Mesenchymal stem cell (in vitro differentiated cells and primary cell): ENCODE results near the gene HPGDS.

ENCODE experiments used
- DNase-seq: peaks from one replicate; pipeline ENCODE4 v3.0.0-alpha.2; 2013
- H2AFZ ChIP-seq: one replicate; pipeline ENCODE4 v1.6.1; 2013; ENCODE audit warnings: low read depth, mild to moderate bottlenecking, control low read depth, inconsistent platforms, low read length, moderate library complexity
- H2AK5ac ChIP-seq: 2 replicates; pipeline ENCODE4 v1.6.1; 2013; ENCODE audit warnings: low read length, moderate library complexity, mild to moderate bottlenecking, inconsistent platforms; ENCODE audit not compliant: severe bottlenecking
- H2BK120ac ChIP-seq: one replicate; pipeline ENCODE4 v1.6.1; 2013; ENCODE audit warnings: low read depth, mild to moderate bottlenecking, inconsistent platforms, low read length, moderate library complexity
- H2BK12ac ChIP-seq, 2 experiments: one replicate each; pipeline ENCODE4 v1.6.1; 2013; ENCODE audit warnings: inconsistent platforms in 2 of 2, low read length in 2 of 2, mild to moderate bottlenecking in 2 of 2, moderate library complexity in 2 of 2, control low read depth in 1 of 2
- H2BK15ac ChIP-seq: one replicate; pipeline ENCODE4 v1.6.1; 2013; ENCODE audit warnings: mild to moderate bottlenecking, low read depth, inconsistent platforms; ENCODE audit not compliant: poor library complexity, severe bottlenecking
- H2BK5ac ChIP-seq: 2 replicates; pipeline ENCODE4 v1.6.1; 2013; ENCODE audit warnings: low read depth, mild to moderate bottlenecking, low read length, control low read depth, inconsistent platforms; ENCODE audit not compliant: poor library complexity, severe bottlenecking
- H3K14ac ChIP-seq, 2 experiments: one replicate each; pipeline ENCODE4 v1.6.1; 2013; ENCODE audit warnings: inconsistent platforms in 2 of 2, low read length in 2 of 2, control low read depth in 1 of 2, mild to moderate bottlenecking in 1 of 2, moderate library complexity in 1 of 2
- H3K18ac ChIP-seq, 2 experiments: one replicate each; pipeline ENCODE4 v1.6.1; 2013; ENCODE audit warnings: inconsistent platforms in 2 of 2, low read length in 2 of 2, control low read depth in 1 of 2, low read depth in 1 of 2, mild to moderate bottlenecking in 1 of 2
- H3K23ac ChIP-seq, 2 experiments: one replicate each; pipeline ENCODE4 v1.6.1; 2013; ENCODE audit warnings: inconsistent platforms in 2 of 2, low read length in 2 of 2, mild to moderate bottlenecking in 2 of 2, moderate library complexity in 2 of 2, control low read depth in 1 of 2
- H3K27ac ChIP-seq: 2 replicates; pipeline ENCODE4 v1.5.1; 2013; ENCODE audit warnings: mild to moderate bottlenecking, moderate library complexity, low read length, control low read depth, inconsistent platforms; ENCODE audit not compliant: poor library complexity, severe bottlenecking
- H3K27me3 ChIP-seq, 2 experiments: 2 replicates each; pipeline versions ENCODE4 v1.6.1 to v1.7.0; 2013; ENCODE audit warnings: low read length in 2 of 2, mild to moderate bottlenecking in 2 of 2, moderate library complexity in 2 of 2, control low read depth in 1 of 2, inconsistent platforms in 1 of 2; ENCODE audit not compliant: control insufficient read depth in 1 of 2, insufficient read depth in 1 of 2
- H3K36me3 ChIP-seq, 2 experiments: 2 replicates each; pipeline versions ENCODE4 v1.6.1 to v1.7.0; 2013; ENCODE audit warnings: low read length in 2 of 2, control low read depth in 1 of 2, inconsistent platforms in 1 of 2, low read depth in 1 of 2, mild to moderate bottlenecking in 1 of 2; ENCODE audit not compliant: insufficient read depth in 2 of 2, control insufficient read depth in 1 of 2
- H3K4ac ChIP-seq, 2 experiments: one replicate each; pipeline ENCODE4 v1.6.1; 2013; ENCODE audit warnings: inconsistent platforms in 2 of 2, low read length in 2 of 2, mild to moderate bottlenecking in 2 of 2, moderate library complexity in 2 of 2, control low read depth in 1 of 2, low read depth in 1 of 2
- H3K4me1 ChIP-seq: 2 replicates; pipeline ENCODE4 v1.6.1; 2013; ENCODE audit warnings: low read depth, low read length, control low read depth; ENCODE audit not compliant: control insufficient read depth, insufficient read depth
- H3K4me2 ChIP-seq: 2 replicates; pipeline ENCODE4 v1.6.1; 2013; ENCODE audit warnings: low read length, mild to moderate bottlenecking, inconsistent platforms; ENCODE audit not compliant: poor library complexity, severe bottlenecking
- H3K4me3 ChIP-seq, 2 experiments: 2 replicates each; pipeline versions ENCODE4 v1.5.1 to v1.7.0; 2013; ENCODE audit warnings: low read length in 2 of 2, mild to moderate bottlenecking in 2 of 2, control low read depth in 1 of 2, low read depth in 1 of 2; ENCODE audit not compliant: insufficient read depth in 1 of 2
- H3K79me1 ChIP-seq: replicated peaks from 2 replicates; pipeline ENCODE4 v1.6.1; 2013; ENCODE audit warnings: mild to moderate bottlenecking, control low read depth, low read length, inconsistent platforms; ENCODE audit not compliant: poor library complexity, severe bottlenecking
- H3K9ac ChIP-seq: 2 replicates; pipeline ENCODE4 v1.7.0; 2013; ENCODE audit warnings: mild to moderate bottlenecking, low read length, moderate library complexity
- H3K9me3 ChIP-seq: 2 replicates; pipeline ENCODE4 v1.7.0; 2013; ENCODE audit warnings: mild to moderate bottlenecking, low read length; ENCODE audit not compliant: control insufficient read depth
- H4K8ac ChIP-seq: one replicate; pipeline ENCODE4 v1.6.1; 2013; ENCODE audit warnings: inconsistent platforms, mild to moderate bottlenecking, low read length, moderate library complexity
- H4K91ac ChIP-seq: one replicate; pipeline ENCODE4 v1.6.1; 2013; ENCODE audit warnings: mild to moderate bottlenecking, low read length, inconsistent platforms
- WGBS: methylation state at CpG from one replicate; pipeline ENCODE4 v1.1.7; 2013; ENCODE audit warnings: mixed read lengths; 5-methylcytosine and 5-hydroxymethylcytosine counted together

HPGDS gene

DNA sequence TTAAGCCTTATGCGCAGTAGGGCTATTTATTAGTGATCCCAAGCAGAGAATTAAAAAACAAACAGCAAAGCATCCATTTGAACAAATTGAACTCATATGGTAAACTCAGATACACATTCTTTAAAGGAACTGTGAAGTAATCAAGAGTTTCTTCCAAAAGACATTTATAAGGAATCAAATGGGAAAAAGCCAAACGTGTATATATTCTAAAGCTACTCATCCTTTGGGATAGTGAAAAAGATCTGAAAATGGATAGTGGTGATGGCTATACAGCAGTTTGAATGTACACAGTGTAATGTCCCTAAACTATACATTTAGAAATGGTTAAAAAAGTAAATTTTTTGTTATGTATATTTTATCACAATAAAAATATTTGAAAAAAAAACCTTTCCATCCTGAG, 16.6 kb upstream of the HPGDS start:
- Histone ChIP-seq H4K8ac (no peak overlapping the region), H3K4me1 (no peaks in the 10 kb centered on the region), H3K27ac (no peak overlapping the region), H3K4me2 (no peak overlapping the region), H2AK5ac (no peak overlapping the region), H2BK15ac (no peak overlapping the region), H3K9me3 (no peaks in the 10 kb centered on the region), H2AFZ (no peak overlapping the region), H4K91ac (no peak overlapping the region), H3K23ac (no peak overlapping the region), H2BK12ac (no peak overlapping the region), H2BK5ac (no peak overlapping the region), H3K14ac (no peak overlapping the region), H3K79me1 (no peaks in the 10 kb centered on the region), H2BK120ac (no peak overlapping the region), H3K27me3 (no peaks in the 10 kb centered on the region), H3K9ac (no peak overlapping the region), H3K4ac (no peak overlapping the region), H3K36me3 (no peaks in the 10 kb centered on the region), H3K4me3 (no peak overlapping the region), H3K18ac (no peak overlapping the region)
- no peak for DNase-seq
- 100% methylated on average over 1 of the region's 2 CpGs for WGBS

DNA sequence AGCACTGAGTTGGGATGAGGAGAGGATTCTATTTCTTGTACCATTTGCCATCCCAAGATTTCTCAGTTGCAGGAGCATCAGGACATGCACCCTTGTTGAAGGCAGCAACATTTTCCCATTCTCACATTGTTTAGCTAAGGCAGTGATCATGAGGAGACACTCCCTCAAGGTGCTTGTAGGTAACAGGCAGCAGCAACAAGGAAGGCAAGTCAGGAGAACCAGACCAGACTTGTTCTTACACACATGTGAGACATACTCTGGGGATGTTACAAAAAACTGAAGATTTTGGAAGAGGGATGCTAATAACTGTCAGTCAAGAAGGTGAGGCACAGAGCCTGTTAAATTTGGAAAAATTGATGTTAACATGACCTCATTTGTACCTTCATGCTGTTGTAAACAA, 15.5 kb upstream of the HPGDS start:
- H2AFZ ChIP-seq, result no peak overlapping the region
- no peak overlapping the region for H3K4me3 ChIP-seq
- H3K4me2 ChIP-seq, result no peak overlapping the region
- H2BK5ac ChIP-seq, result no peak overlapping the region
- H3K9ac ChIP-seq, result no peak overlapping the region
- H3K27ac ChIP-seq, result no peak overlapping the region
- H3K23ac ChIP-seq, result no peak overlapping the region
- no peaks in the 10 kb centered on the region for H3K9me3 ChIP-seq
- no peak overlapping the region for H4K8ac ChIP-seq
- no peak overlapping the region for H3K4ac ChIP-seq
- H2AK5ac ChIP-seq, result no peak overlapping the region
- no peak overlapping the region for H4K91ac ChIP-seq
- H3K14ac ChIP-seq, result no peak overlapping the region
- H3K79me1 ChIP-seq, result no peaks in the 10 kb centered on the region
- H3K18ac ChIP-seq, result no peak overlapping the region
- H3K4me1 ChIP-seq, result no peaks in the 10 kb centered on the region
- H3K36me3 ChIP-seq, result no peaks in the 10 kb centered on the region
- no peak overlapping the region for H2BK12ac ChIP-seq
- H2BK15ac ChIP-seq, result no peak overlapping the region
- no peaks in the 10 kb centered on the region for H3K27me3 ChIP-seq
- no peak for DNase-seq
- H2BK120ac ChIP-seq, result no peak overlapping the region

DNA sequence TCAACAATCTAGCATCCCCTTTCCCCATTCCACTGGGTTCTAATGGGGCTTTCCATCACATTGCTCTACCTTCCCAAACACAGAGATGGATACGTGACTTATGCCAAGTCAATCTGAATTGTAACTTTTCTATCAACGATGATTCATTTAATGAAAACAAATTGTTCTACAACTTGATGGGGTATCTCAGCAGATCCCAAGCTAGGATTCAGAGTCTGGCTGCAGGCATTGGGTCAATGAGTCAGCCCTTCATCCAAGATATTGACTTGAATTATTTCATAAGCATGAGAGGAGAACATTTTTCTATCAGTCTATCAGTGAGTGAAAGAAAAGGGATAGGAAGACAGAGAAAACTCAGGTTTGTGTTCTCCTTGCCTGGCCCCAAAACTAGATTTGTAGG, 15.0 kb upstream of the HPGDS start:
- no peak overlapping the region for H3K9ac ChIP-seq
- H3K18ac ChIP-seq, result no peak overlapping the region
- H2BK15ac ChIP-seq, result no peak overlapping the region
- H2BK12ac ChIP-seq, result no peak overlapping the region
- no peak overlapping the region for H2AFZ ChIP-seq
- no peak overlapping the region for H4K8ac ChIP-seq
- no peak overlapping the region for H2AK5ac ChIP-seq
- H3K4me1 ChIP-seq, result no peaks in the 10 kb centered on the region
- H3K4me3 ChIP-seq, result no peak overlapping the region
- H3K9me3 ChIP-seq, result no peaks in the 10 kb centered on the region
- DNase-seq, result no peak
- 100% methylated on average over 2 of the region's 2 CpGs for WGBS
- H3K79me1 ChIP-seq, result no peaks in the 10 kb centered on the region
- H3K4ac ChIP-seq, result no peak overlapping the region
- no peak overlapping the region for H3K14ac ChIP-seq
- no peak overlapping the region for H2BK120ac ChIP-seq
- H3K36me3 ChIP-seq, result no peaks in the 10 kb centered on the region
- H3K27me3 ChIP-seq, result no peaks in the 10 kb centered on the region
- no peak overlapping the region for H4K91ac ChIP-seq
- H3K27ac ChIP-seq, result no peak overlapping the region
- H2BK5ac ChIP-seq, result no peak overlapping the region
- H3K23ac ChIP-seq, result no peak overlapping the region
- H3K4me2 ChIP-seq, result no peak overlapping the region

DNA sequence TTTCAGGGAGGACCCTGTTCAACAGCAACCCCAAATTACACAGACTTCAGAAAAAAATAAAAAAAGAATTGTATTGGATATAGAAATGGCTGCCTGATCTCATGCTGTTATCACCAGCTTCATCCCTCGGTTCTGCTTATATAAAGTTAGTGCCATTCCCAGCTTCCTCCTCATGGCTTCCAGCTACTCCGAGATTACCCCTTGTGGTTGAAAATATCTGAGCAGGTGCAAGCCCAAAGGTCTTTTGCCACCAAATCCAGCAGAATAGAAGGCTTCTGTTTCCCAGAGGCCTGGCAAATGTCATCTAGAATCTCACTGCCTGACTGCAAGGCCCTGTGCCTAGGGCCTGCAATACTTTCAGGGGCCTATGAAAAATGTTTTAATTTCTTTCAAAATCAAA, 13.8 kb upstream of the HPGDS start:
- H2BK15ac ChIP-seq, result no peak overlapping the region
- no peak overlapping the region for H3K4me3 ChIP-seq
- no peaks in the 10 kb centered on the region for H3K79me1 ChIP-seq
- no peak overlapping the region for H2BK12ac ChIP-seq
- no peaks in the 10 kb centered on the region for H3K27me3 ChIP-seq
- H3K36me3 ChIP-seq, result no peaks in the 10 kb centered on the region
- H3K14ac ChIP-seq, result no peak overlapping the region
- no peak overlapping the region for H2BK120ac ChIP-seq
- H4K91ac ChIP-seq, result no peak overlapping the region
- no peak overlapping the region for H3K23ac ChIP-seq
- no peak overlapping the region for H2AFZ ChIP-seq
- H3K4me2 ChIP-seq, result no peak overlapping the region
- no peak for DNase-seq
- no peak overlapping the region for H4K8ac ChIP-seq
- no peak overlapping the region for H2AK5ac ChIP-seq
- H2BK5ac ChIP-seq, result no peak overlapping the region
- no peak overlapping the region for H3K27ac ChIP-seq
- H3K9me3 ChIP-seq, result no peaks in the 10 kb centered on the region
- no peak overlapping the region for H3K9ac ChIP-seq
- no peak overlapping the region for H3K18ac ChIP-seq
- 89% methylated on average over 2 of the region's 2 CpGs for WGBS
- H3K4ac ChIP-seq, result no peak overlapping the region
- H3K4me1 ChIP-seq, result no peaks in the 10 kb centered on the region
